Tibial nerve (tissue), 3 donors: Measurements from ENCODE around the gene CLEC11A.

Source experiments
- CTCF ChIP-seq, 5 experiments: fragments of 200-600 bp in 3 of 5; fragments of 450-650 bp in 2 of 5; sonication (generic) in 3 of 5; IDR thresholded peaks; one replicate each; pipeline ENCODE4 v1.5.1; 2016 to 2019; ENCODE audit warnings: antibody characterized with exemption in 5 of 5, mild to moderate bottlenecking in 3 of 5, moderate library complexity in 2 of 5
- POLR2A ChIP-seq, 2 donors: fragments of 450-650 bp; IDR thresholded peaks; one replicate each; pipeline ENCODE4 v1.6.1; 2017; ENCODE audit warnings: antibody characterized with exemption in 2 of 2, mild to moderate bottlenecking in 2 of 2, moderate library complexity in 2 of 2

- TF ChIP-seq CTCF (IDR thresholded peaks at IDR 0.05) (no peak), POLR2A (IDR thresholded peaks at IDR 0.05) (no peak)
Observed at GRCh38 chr19:50741179-50741933, 18.2 kb downstream of the CLEC11A start.
